Cardiac fibroblast (primary cell): ENCODE data around the gene TNNT1.

Experiments
- DNase-seq, 2 donors: peaks; one replicate each; pipeline versions ENCODE4 v3.0.0 to v3.0.0-alpha.2; 2010; ENCODE audit warnings: low read depth in 2 of 2
- H3K4me3 ChIP-seq, 2 donors: replicated peaks in 1 of 2; 1 replicate in 1 of 2; 2 replicates in 1 of 2; pipeline ENCODE4 v1.5.1; 2011; ENCODE audit warnings: low read depth in 2 of 2, low read length in 2 of 2, mild to moderate bottlenecking in 2 of 2, moderate library complexity in 1 of 2
- CTCF ChIP-seq: IDR thresholded peaks from one replicate; pipeline ENCODE4 v1.5.1; 2011; ENCODE audit warnings: low read depth, mild to moderate bottlenecking, low read length, inconsistent platforms

The TNNT1 gene

GRCh38 chr19:55137915-55138314, 11.1 kb downstream of the TNNT1 start:
- TF ChIP-seq CTCF = no peak
- no peak for DNase-seq
- H3K4me3 ChIP-seq = no peak overlapping the region

- H3K4me3 ChIP-seq = no peak overlapping the region
- no peak for DNase-seq
- no peak for TF ChIP-seq CTCF
These were observed 12.5 kb downstream of the TNNT1 start for GRCh38 chr19:55136399-55137102.

GRCh38 chr19:55134736-55135135, 14.3 kb downstream of the TNNT1 start:
- H3K4me3 ChIP-seq = no peak overlapping the region
- TF ChIP-seq CTCF = no peak
- DNase-seq = no peak

- no peak overlapping the region for H3K4me3 ChIP-seq
- no peak for TF ChIP-seq CTCF
- no peak for DNase-seq
These were observed 15.2 kb downstream of the TNNT1 start for GRCh38 chr19:55133639-55134444.

GRCh38 chr19:55132453-55133129, 16.4 kb downstream of the TNNT1 start:
- no peak for TF ChIP-seq CTCF
- no peak for DNase-seq
- H3K4me3 ChIP-seq = no peak overlapping the region

- no peak for TF ChIP-seq CTCF
- H3K4me3 ChIP-seq = no peak overlapping the region
- DNase-seq = no peak
These were observed 17.6 kb downstream of the TNNT1 start for GRCh38 chr19:55131421-55131820.
